ENCODE results near the gene CHGA. TPM values are rescaled to one million over a fixed set of nuclear protein-coding genes. Genes with fewer than 3 reads are reported as not detected.

Gene CHGA
- total and polyA plus RNA-seq, 2 of the 8 experiments (the other 6 are each of a cell fraction or from before 2014, with no cell fraction given): 17.5 to 28.2 TPM

DNA sequence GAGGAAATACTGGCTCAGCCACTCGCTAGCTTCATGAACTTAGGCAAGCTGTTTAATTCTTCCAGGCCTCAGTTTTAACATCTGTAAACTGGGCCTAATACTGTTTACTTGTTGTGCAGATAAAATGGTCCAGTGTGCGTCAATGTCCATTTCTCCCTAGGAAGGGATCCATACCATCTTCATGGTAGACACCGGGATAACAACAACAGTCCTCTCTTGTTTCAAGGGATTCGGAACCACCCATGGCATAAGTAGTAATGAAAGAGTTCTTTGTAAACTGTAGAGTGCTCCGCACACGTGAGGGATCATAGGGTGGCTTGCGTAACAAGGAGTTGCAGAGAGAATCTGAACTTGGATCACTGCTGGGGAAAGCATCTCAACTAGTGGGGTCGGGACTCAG is 17.3 kb upstream of the CHGA start:
- Histone ChIP-seq H2BK15ac (ENCODE audit: low read length) (no peak overlapping the region), H2BK5ac (ENCODE audit: low read depth, low read length) (no peak overlapping the region), H2AFZ (ENCODE audit: low read length) (no peak overlapping the region), H3K27me3 (replicated peaks in 1 of 4; ENCODE audit: control insufficient read depth in 3 of 4, extremely low read depth in 1 of 4, insufficient read depth in 3 of 4, low read length in 3 of 4) (peaks cover 0 to 12% (median 9%) of the 10 kb centered on the region in 4 experiments; a peak in 5 of 7 replicates), H3K23me2 (ENCODE audit: low read depth, low read length) (no peaks in the 10 kb centered on the region), H3K36me3 (ENCODE audit: control insufficient read depth in 2 of 4, insufficient read depth in 4 of 4, low read length in 3 of 4) (no peaks in the 10 kb centered on the region), H3K4me2 (ENCODE audit: insufficient read depth in 1 of 2, low read depth in 2 of 2, low read length in 2 of 2) (no peak overlapping the region), H2BK120ac (replicated peaks; ENCODE audit: low read depth, low read length) (no peak overlapping the region), H4K91ac (replicated peaks; ENCODE audit: insufficient read length, low read length) (no peak overlapping the region), H2BK20ac (ENCODE audit: low read length) (no peak overlapping the region), H3K27ac (ENCODE audit: low read depth, low read length) (no peak overlapping the region), H3K56ac (replicated peaks; ENCODE audit: insufficient read length, low read depth, low read length) (no peak overlapping the region), H3K4me1 (replicated peaks in 1 of 4; ENCODE audit: control insufficient read depth in 3 of 4, insufficient read depth in 4 of 4, low read length in 3 of 4) (no peaks in the 10 kb centered on the region; a peak in 1 of 7 replicates), H3K79me2 (ENCODE audit: control insufficient read depth in 1 of 2, insufficient read depth in 2 of 2, low read length in 2 of 2) (no peaks in the 10 kb centered on the region), H3K9ac (replicated peaks in 1 of 4; ENCODE audit: extremely low read depth in 1 of 4, low read depth in 3 of 4, low read length in 3 of 4) (no peak overlapping the region), H3K18ac (ENCODE audit: extremely low read depth, low read length) (no peak overlapping the region), H4K20me1 (replicated peaks in 1 of 2; ENCODE audit: control insufficient read depth in 1 of 2, insufficient read depth in 2 of 2, low read length in 2 of 2) (no peaks in the 10 kb centered on the region), H2BK12ac (ENCODE audit: low read depth, low read length) (no peak overlapping the region), H3K14ac (ENCODE audit: insufficient read length) (no peak overlapping the region), H3K4me3 (ENCODE audit: extremely low read depth in 1 of 4, insufficient read depth in 2 of 4, low read depth in 3 of 4, low read length in 4 of 4) (no peak overlapping the region), H2AK5ac (ENCODE audit: low read depth, low read length) (no peak overlapping the region), H3K79me1 (ENCODE audit: low read depth, low read length) (no peaks in the 10 kb centered on the region), H3K9me3 (ENCODE audit: insufficient read depth in 2 of 2, low read depth in 1 of 2, low read length in 1 of 2) (0 out of 4 replicates have a peak, but pooled peaks cover 0 to 4% of the 10 kb centered on the region in 2 experiments), H4K8ac (ENCODE audit: extremely low read depth, insufficient read depth, low read length) (no peak overlapping the region), H3K4ac (replicated peaks; ENCODE audit: insufficient read length, low read depth, low read length) (no peak overlapping the region), H4K5ac (ENCODE audit: insufficient read length, low read depth, low read length) (no peak overlapping the region), H3K23ac (ENCODE audit: insufficient read length) (no peak overlapping the region)
- no peak for TF ChIP-seq TCF12 (IDR thresholded peaks at IDR 0.05; ENCODE audit: low read depth, low read length)
- no peak for TF ChIP-seq HDAC6 (IDR thresholded peaks at IDR 0.05; ENCODE audit: low read depth, low read length)
- TF ChIP-seq NRF1 (IDR thresholded peaks at IDR 0.05; ENCODE audit: low read depth, low read length): no peak
- TF ChIP-seq JUND (IDR thresholded peaks at IDR 0.05; ENCODE audit: low read length): no peak
- TF ChIP-seq EZH2 (IDR thresholded peaks at IDR 0.05; ENCODE audit: low read depth, low read length, severe bottlenecking): no peak
- TF ChIP-seq BRCA1 (IDR thresholded peaks at IDR 0.05; ENCODE audit: low read depth, low read length): no peak
- TF ChIP-seq CHD2 (IDR thresholded peaks at IDR 0.05; ENCODE audit: low read length): no peak
- WGBS, 2 experiments (ENCODE audit: extremely low coverage in 1 of 2, insufficient coverage in 1 of 2, insufficient read length in 1 of 2, insufficient replicate concordance in 2 of 2, low coverage in 1 of 2, low lambda C conversion rate in 2 of 2, missing lambda C conversion rate in 1 of 2): 79% methylated on average over 8 of the region's 8 CpGs; no CpG with 5 or more reads in 1 of the 2 experiments
- ChIA-PET CTCF (ENCODE audit: partially characterized antibody) (interaction anchor here (1.0 to 2.0 kb wide), 2 partner anchors 21 to 107 kb away, joined by 3 to 4 read pairs; no protein-coding TSS in a partner anchor), POLR2A (ENCODE audit: partially characterized antibody) (no interaction called here)
- no peak for DNase-seq (ENCODE audit: low read depth in 1 of 2, low spot score in 2 of 2)
- FAIRE-seq: no peak

Measured in H1 (cell line).